GM12875 (cell line): Measurements from ENCODE around the gene RAPGEF5.

Experiments used
- H3K4me3 ChIP-seq: one replicate; pipeline ENCODE4 v1.5.1; 2011; ENCODE audit warnings: low read depth, low read length, control low read depth
- TF ChIP-seq, protein P1 (sequence below): IDR thresholded peaks from 2 replicates; pipeline ENCODE4 v1.5.1; 2011; ENCODE audit warnings: low read depth, mild to moderate bottlenecking, control low read depth, inconsistent platforms, low read length, moderate library complexity, borderline replicate concordance; ENCODE audit not compliant: insufficient read depth

The RAPGEF5 gene

DNA sequence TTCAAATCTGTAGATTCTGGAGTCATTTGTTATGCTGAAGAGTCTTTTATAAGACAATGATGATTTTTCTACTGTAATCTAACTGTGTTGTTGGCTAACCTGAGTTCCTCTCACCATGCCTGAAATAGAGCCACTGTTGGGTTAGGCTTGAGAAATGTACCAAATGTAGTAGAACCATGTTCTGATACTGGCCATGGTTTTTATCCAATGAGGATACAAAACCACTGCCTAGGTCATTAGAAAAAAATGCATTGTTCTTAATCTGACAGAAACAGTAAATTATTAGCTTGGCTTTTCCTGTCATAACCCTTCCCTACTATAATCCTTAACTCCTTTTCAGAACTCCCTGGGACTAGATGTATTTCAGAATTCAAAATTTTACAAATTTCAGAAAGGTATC lies 86.6 kb downstream of the RAPGEF5 start:
- TF ChIP-seq, protein P1, sequence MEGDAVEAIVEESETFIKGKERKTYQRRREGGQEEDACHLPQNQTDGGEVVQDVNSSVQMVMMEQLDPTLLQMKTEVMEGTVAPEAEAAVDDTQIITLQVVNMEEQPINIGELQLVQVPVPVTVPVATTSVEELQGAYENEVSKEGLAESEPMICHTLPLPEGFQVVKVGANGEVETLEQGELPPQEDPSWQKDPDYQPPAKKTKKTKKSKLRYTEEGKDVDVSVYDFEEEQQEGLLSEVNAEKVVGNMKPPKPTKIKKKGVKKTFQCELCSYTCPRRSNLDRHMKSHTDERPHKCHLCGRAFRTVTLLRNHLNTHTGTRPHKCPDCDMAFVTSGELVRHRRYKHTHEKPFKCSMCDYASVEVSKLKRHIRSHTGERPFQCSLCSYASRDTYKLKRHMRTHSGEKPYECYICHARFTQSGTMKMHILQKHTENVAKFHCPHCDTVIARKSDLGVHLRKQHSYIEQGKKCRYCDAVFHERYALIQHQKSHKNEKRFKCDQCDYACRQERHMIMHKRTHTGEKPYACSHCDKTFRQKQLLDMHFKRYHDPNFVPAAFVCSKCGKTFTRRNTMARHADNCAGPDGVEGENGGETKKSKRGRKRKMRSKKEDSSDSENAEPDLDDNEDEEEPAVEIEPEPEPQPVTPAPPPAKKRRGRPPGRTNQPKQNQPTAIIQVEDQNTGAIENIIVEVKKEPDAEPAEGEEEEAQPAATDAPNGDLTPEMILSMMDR = no peak

DNA sequence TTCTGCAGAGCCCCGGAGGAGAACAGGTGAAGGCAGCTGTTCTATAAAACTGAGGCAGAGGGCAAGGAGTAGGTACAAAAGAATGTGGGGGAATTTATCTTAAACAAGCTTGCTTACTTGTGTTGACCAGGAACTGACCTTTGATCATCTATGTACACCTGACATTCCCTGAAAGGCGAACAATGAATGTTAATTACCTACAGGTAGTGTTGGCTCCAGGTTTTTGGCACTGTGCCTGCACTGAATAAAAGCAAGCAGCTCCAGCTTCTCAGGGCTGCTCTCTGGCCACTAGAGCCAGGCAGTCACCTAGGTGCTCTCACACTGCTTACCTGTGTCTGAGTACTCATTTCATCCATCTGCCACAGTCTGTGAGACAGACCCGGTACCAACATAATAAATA lies 87.0 kb downstream of the RAPGEF5 start:
- TF ChIP-seq, protein P1 = no peak
- H3K4me3 ChIP-seq = no peak overlapping the region

More for the DNA sequence above, 86.6 kb downstream of the RAPGEF5 start:
- no peak overlapping the region for H3K4me3 ChIP-seq

DNA sequence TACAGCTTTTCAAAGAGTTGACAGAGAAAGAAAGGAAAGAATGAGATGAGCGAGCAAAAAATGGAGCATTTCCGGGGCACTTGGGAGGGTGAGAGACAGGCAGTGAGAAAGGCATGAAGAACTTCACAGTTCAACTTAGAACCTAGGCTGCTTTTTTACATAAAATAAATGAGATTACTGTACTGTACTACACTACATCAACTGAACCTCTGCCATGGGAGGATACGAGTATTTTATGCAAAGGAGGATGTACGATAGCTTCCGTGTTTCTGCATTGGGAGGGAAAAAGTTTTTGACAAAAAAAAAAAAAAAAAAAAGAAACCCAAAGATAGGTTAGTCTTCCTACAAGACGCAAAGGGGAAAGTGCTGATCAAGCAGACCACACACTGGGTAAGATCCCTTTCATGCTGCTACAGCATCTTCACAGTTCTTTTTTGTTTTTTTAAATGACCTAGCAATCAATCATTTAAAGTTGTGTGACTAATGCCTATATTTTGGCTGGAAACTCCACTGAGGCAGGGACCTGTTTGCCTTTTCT lies 88.0 kb downstream of the RAPGEF5 start:
- TF ChIP-seq, protein P1 = no peak
- no peak overlapping the region for H3K4me3 ChIP-seq

DNA sequence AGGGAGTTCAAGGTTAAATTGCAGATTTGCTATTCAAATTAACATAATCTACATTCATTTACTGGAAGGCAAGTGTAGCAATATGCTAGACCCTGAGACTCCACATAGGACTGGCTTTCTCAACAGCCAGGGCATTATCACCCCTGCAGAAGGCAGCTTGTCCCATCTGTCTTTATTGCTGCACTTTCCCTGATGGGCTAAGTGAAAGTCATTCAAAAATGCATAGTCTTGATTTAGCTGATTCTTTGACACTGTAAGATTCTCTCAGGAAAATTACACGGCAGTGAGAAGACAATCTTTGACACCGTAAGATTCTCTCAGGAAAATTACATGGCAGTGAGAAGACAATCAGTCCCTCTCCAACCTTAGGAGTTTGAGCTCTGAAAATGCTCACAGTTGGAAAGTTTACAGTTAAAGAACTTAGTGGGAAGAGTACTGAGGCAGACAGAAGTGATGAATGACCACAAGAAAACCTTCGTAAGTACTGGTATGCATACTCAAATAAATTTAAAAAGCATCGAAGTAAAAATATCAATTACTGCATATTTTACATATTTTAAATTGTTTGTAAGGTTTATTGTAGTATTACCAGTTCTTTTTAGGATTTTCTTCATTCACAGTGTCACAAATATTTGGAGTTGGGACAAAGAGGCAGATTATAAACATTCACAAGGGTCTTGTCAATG lies 88.9 kb downstream of the RAPGEF5 start:
- TF ChIP-seq, protein P1 = no peak
- H3K4me3 ChIP-seq = no peak overlapping the region

DNA sequence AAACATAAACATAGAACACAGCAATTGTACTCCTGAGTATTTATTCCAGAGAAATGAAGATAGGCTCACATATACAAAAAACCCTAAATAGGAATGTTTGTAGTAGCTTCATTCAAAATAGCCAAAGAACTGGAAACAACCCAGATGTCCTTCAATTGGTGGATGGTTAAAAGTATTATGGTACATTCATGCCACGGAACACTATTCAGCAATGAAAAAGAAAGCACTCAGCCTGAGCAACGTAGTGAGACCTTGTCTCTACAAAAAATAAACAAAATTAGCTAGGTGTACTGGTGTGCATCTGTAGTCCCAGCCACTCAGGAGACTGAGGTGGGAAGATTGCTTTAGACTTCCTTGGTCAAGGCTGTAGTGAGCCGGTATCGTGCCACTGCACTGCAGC lies 94.4 kb downstream of the RAPGEF5 start:
- no peak overlapping the region for H3K4me3 ChIP-seq
- TF ChIP-seq, protein P1 = no peak

DNA sequence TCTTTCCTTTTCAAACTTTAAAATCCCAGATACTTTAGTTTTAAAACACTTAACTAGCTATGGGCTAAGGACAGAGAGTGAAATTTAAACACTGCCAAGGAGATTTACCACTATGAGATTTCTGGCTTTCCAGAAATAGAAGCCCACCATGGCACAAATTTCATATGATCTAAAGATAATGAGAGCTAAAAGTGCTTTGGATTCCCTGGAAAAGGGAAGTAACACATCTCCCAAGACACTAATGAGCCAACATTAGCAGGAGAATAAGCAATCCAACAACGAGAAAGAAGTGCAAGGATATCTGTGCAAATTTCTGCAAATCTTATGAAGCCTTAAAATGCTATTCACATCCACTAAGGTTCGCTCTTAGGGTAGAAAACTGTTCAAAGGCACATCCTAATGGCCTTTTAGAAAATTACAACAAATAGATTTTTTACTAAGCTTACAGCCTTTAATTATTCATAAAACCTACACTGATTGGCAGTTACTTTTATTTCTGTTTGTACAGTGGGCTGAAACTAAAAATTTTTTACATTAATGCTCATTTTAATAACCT lies 100.3 kb downstream of the RAPGEF5 start:
- TF ChIP-seq, protein P1 = no peak
- H3K4me3 ChIP-seq = no peak overlapping the region

DNA sequence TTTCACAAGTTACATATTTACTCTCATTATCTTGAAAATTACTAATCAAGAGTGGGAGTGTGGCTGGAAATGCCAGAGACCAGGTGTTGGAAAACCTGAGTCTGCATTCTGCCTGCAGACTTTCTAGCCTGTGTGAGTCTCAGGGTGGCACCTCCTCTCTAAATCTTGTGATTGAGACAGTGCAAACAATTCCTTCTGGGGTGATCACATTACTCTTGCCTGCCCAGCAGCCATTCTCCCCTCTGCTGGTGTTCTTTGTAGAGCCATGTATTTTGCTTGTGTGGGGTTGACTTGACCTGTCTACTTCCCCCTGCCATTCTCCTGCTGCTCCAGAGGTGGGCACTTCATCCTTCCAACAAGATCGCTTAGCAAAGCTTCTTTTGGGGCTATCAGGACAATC lies 101.1 kb downstream of the RAPGEF5 start:
- TF ChIP-seq, protein P1 = no peak
- H3K4me3 ChIP-seq = no peak overlapping the region
